Stimulated activated CD8-positive, alpha-beta memory T cell treated with anti-CD3 and anti-CD28 coated beads, Interleukin-12 subunit alpha, Interleukin-12 subunit beta, amount 100 ng/mL, for 4 hours (primary cell): Measurements from ENCODE around the gene FBXO48.
"Not testable (repeated sequence)": the region's sequence is repeated elsewhere in the genome, so short reads cannot be mapped to it uniquely, and the experiment has no call there.

ENCODE experiments used
- DNase-seq: peaks from one replicate; pipeline ENCODE4 v3.0.0-alpha.2; 2020; ENCODE audit warnings: low read depth

FBXO48 gene

DNA sequence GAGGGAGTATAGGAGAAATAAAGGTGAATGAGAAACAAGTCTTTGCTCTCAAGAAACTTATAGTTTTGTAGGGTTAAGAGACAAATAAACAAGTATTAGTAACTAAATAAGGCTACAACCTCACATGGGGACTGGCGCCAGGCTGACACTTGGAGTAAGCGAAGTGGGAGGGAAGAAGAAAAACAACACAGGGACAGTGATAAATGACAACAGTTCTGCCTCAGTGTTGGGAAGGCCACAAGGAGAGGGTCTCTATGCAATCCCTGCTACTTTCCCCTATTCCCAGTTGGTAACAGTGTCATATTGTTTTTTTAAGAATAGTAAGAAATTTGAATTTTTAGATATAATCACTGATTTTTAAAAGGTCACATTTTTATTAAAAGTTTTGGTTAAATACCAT is 4.3 kb upstream of the FBXO48 start:
- no peak for DNase-seq

- DNase-seq = no peak
Measured at GRCh38 chr2:68469935-68470334, 2.8 kb upstream of the FBXO48 start.

- no peak for DNase-seq
Measured at GRCh38 chr2:68468801-68469200, 1.7 kb upstream of the FBXO48 start.

DNA sequence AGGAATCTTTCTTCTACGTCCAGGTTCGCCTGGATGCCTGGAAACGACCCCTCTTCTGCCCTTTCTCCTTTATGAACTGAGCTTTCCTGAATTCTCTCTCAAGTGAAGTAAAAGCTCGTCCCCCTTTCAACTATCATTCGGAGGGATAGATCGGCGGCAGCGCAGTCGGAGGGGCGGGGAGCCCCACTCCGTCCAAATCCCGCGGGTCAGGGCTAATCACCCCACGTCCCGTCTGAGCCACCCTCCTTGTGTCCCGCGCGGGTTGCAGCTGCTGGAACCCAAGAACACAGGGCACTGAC is 367 bp downstream of the FBXO48 start:
- no peak for DNase-seq

- peak; percentile 26 for DNase-seq
Measured at GRCh38 chr2:68466361-68466777, 725 bp downstream of the FBXO48 start.

DNA sequence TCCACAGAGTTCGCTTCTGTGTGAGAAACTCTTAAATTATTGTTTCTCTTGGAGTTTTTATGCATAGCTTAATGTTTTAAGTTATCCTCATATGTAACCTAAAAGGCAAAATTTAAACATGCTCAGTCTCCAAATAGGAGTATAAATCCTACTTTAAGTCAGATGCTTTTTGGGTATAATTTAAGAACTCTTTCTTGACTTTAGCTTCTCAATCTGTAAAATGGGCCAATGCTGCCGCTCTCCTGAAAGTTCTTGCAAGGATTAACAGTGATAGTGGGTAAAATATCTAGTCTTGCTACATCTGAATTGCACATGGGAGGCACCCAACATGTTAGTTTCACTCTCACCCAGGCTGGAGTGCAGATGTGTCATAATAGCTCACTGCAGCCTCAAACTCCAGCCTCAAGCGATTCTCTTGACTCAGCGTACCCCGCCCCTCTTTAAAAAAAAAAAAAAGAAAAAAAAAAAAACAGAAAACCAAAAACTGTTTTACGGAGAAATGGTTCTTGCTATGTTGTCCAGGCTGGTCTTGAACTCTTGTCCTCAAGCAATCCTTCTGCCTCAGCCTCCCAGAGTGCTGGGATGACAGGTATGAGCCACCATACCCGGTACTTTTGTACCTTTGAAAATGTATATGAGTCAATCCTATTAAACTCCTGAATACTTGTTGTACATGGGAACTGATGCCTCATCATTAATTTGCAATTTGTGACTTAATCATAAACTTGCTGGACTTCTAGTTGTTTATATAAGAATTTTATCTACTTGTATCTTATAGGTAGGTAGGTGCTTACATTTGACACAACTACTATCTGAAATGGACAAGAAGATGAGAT is 1.8 kb downstream of the FBXO48 start:
- DNase-seq = no peak

GRCh38 chr2:68464651-68465050 is 2.4 kb downstream of the FBXO48 start:
- DNase-seq = no peak

DNA sequence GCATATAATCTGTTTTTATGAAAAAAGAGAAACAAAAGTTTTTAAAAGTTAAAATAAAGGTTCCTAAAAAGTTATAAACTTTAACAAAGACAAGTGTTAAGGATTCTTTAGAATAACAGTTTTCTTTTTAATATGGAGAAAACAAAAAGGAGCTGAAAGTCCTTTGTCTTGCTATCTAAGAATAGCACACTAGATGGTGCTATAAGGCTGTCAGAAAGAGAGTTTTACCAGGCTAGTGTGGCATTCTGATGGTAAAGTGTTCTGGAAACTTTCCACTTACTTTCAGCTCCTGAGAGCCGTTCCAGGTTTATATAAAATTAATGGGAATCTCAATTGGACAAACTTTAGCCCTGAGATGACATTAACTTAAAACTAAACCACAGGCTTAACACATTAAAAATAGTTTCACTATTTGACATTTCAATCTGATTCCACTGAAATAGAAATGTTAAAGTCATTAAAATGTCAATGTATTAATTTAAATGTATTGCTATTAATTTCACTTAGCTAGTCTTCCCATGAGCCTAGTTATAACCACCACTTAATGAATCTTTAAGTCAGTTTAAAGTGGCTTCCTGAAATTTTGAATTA is 3.7 kb downstream of the FBXO48 start:
- no peak for DNase-seq

DNA sequence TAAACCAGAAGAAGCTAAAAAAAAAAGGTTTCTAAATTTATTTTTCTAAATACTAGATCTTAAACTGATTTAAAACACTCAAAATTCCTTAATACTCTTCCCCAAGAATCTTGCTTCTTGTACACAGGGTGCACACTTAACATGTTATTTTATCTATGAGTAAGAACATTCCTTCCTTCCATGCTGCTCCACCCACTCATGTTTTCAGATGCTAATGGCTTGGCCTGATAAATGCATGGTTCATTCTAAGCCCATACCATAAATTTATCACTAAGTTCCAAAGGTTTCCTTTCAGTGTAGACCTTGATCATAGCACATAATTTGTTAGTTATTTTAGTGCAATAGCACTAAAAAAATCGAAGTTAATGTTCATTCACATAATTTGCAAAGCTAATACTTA is 8.1 kb downstream of the FBXO48 start:
- DNase-seq = no peak

- DNase-seq = no peak
Measured at GRCh38 chr2:68456198-68456597, 10.9 kb downstream of the FBXO48 start.

- no peak for DNase-seq
Measured at GRCh38 chr2:68454719-68455118, 12.4 kb downstream of the FBXO48 start.

GRCh38 chr2:68453761-68454360 is 13.2 kb downstream of the FBXO48 start:
- no peak for DNase-seq

DNA sequence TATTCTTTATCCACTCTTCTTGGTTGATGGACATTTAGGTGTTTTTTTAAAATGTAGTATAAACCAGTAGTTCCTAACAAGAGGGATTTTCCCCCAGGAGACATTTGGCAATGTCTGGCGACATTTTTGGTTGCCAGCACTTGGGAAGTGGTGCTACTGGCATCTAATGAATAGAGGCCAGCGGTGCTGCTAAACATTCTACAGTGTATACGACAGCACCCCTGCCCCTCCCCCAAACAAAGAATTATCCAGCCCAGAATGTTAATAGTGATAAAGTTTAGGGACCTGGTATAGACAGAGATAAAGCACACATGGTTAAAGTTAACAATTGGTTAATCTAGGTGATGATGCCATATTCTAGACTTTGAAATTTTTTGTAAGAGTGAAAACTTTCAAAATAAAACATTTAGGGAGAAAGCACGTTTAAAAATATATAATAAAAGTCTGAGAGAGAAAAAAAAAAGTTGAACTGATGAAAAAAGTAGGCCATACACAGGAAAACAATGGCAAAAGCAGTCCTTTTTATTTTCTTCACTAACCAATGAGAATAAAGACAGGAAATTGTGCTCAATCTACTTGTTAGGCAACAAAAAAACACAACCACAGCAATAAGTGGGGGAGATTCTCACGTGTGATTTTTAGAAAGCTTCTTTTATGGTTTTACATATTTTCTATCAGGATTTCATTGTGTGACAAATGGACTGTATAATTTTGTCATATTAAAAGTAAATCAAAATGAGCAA is 14.8 kb downstream of the FBXO48 start:
- DNase-seq = no peak

DNA sequence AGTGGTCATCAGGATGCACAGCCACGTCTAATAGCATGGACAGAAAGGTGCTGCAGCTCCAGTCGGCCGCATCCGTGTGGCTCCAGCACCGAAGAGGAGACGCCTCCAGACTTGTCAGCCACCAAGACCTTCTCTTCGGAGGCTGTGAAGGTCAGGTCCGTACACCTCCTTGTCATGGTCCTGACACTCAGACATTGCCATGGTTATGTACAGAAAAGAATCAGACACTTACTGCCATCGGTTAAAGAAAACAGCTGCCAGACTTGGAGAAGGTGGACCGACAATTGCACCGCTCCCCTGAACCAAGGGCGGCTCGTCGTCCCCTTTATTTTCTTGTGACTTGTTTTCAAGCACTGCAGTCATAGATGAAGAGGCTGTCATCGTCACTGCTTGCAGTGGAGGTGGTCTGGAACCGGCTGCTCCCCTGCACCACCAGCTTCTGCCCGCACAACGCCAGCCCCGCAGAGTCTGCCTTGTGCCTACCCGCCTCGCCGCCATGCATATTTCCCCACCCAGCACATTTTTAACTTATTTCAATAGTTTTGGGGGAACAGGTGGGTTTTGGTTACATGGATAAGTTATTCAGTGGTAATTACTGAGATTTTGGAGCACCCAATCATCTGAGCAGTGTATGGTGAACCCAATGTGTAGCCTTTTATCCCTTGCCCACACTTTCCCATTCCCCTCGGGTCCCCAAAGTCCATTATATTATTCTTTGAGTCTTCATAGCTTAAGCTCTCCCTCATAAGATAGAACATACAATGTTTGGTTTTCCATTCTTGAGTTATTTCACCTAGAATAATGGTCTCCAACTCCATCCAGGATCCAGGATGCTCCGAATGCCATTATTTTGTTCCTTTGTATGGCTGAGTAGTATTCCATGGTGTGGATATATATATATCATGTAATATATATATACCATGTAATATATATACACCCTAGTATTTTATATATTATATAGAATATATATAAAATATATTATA is 18.1 kb downstream of the FBXO48 start:
- no peak for DNase-seq

DNA sequence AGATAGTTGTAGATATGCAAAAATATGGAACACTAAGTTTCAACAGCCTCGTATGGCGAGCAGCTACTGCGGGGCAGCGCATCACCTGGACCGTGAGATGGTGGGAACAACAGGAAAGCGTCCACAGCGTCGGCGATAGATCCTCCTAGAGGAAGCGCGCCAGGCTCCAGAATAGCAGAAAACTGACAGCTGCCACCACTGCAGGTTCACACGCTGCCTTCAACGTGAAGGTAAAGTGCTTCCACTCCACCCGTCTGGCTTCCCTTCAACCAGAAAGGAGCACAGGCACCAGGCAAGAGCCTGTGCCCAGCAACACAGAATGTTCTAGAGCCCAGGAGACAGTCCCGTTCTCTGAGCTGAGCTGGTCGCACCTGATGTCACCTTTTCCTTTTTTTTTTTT is 20.0 kb downstream of the FBXO48 start:
- DNase-seq = no peak

DNA sequence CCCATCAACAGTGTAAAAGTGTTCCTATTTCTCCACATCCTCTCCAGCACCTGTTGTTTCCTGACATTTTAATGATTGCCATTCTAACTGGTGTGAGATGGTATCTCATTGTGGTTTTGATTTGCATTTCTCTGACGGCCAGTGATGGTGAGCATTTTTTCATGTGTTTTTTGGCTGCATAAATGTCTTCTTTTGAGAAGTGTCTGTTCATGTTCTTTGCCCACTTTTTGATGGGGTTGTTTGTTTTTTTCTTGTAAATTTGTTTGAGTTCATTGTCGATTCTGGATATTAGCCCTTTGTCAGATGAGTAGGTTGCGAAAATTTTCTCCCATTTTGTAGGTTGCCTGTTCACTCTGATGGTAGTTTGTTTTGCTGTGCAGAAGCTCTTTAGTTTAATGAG is 20.7 kb downstream of the FBXO48 start:
- DNase-seq = not testable (repeated sequence)

- no peak for DNase-seq
Measured at GRCh38 chr2:68441994-68442322, 25.1 kb downstream of the FBXO48 start.

DNA sequence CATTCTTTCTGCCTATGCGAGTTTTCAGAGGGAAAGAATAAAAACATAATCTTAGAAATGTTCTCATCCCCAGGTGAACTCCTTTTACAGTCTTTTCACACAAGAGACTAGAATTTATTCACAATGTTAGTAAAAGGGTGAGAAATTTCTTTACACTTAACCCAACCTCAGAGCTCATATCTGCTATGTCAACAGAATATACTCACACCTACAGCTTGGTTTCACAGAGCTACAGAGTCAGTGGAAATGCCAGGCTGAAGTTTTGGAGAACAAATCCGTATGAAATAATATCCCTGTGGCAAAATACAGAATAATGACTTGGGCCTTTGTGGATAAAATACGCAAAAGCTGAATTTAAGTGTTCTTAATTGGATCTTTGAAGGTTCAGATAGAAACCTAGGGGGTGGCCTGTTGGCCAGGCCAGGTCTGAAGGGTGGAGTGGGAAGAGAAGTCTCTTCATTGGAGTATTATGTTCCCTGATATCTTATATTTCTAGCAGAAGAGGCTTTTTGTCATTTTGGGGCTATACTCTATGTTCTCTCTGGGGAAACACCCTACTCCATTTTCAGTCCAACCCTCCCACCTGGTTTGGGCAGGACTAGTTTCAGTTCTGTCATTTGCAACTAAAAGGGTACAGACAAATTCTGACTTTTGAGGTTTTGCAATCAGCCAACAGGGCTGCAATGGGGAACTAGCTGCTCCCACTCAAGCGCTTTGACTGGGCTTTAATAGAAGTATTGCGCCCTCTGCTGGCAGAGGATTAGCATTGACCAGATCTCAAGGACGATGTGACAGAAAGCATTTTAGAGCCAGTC is 25.7 kb downstream of the FBXO48 start:
- peak; percentile 59 for DNase-seq

GRCh38 chr2:68438455-68439303 is 28.4 kb downstream of the FBXO48 start:
- no peak for DNase-seq

DNA sequence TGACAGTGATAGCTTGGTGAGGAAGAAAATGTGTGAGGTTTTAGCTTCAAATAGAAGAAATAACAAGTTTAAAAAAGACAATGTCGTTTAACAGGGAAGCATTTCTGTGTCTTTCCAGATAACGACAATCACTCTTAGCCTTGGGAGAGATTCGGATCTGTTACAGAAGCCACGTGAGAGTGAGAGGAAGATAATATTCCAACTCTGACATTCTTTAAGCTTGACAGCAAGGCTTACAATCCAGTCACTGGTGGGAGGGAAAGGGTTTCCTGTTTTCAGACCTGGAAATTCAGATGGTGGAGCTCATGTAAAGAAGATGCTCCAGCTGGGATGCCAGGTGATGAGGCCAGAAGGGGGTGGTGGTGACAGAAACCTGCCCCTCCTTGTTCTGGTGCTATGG is 30.8 kb downstream of the FBXO48 start:
- no peak for DNase-seq
